Tibial nerve (tissue), 4 donors: ENCODE data around the gene SIMC1. TPM values are rescaled to one million over a fixed set of nuclear protein-coding genes. Genes with fewer than 3 reads are reported as not detected.

Experiments
- DNase-seq, 2 donors: peaks; one replicate each; pipeline ENCODE4 v3.0.0-alpha.2; 2019; ENCODE audit warnings: low spot score in 2 of 2
- H3K27ac ChIP-seq, 4 donors: fragments of 200-600 bp; sonication (generic) in 3 of 4; one replicate each; pipeline ENCODE4 v1.5.1; 2017 to 2019; ENCODE audit warnings: mild to moderate bottlenecking in 1 of 4
- H3K27me3 ChIP-seq, 2 donors: fragments of 200-600 bp; sonication (generic) in 1 of 2; one replicate each; pipeline versions ENCODE4 v1.5.1 to v1.6.0; 2017 to 2019
- H3K36me3 ChIP-seq, 3 donors: fragments of 200-600 bp; sonication (generic); one replicate each; pipeline ENCODE4 v1.5.1; 2018 to 2019
- H3K4me1 ChIP-seq, 4 donors: fragments of 200-600 bp; sonication (generic) in 3 of 4; one replicate each; pipeline ENCODE4 v1.5.1; 2017 to 2019
- H3K4me3 ChIP-seq, 4 donors: fragments of 200-600 bp; sonication (generic) in 3 of 4; one replicate each; pipeline ENCODE4 v1.5.1; 2017 to 2019; ENCODE audit warnings: mild to moderate bottlenecking in 1 of 4, moderate library complexity in 1 of 4
- H3K9me3 ChIP-seq, 4 donors: fragments of 200-600 bp; sonication (generic) in 3 of 4; one replicate each; pipeline ENCODE4 v1.5.1; 2017 to 2019
- EP300 ChIP-seq, 2 donors: sonication (generic); formaldehyde crosslinking; IDR thresholded peaks; one replicate each; pipeline ENCODE4 v1.6.1; 2017; ENCODE audit warnings: antibody characterized with exemption in 2 of 2, mild to moderate bottlenecking in 1 of 2
- POLR2A ChIP-seq, 2 donors: fragments of 450-650 bp; IDR thresholded peaks; one replicate each; pipeline ENCODE4 v1.6.1; 2017; ENCODE audit warnings: antibody characterized with exemption in 2 of 2, mild to moderate bottlenecking in 2 of 2, moderate library complexity in 2 of 2
- WGBS, 2 donors: methylation state at CpG; one replicate each; pipeline ENCODE4 v1.1.5; 2018; 5-methylcytosine and 5-hydroxymethylcytosine counted together
- total RNA-seq, 4 donors: library from RNA; depleted of rRNA; stranded (reverse); fragments of >200 nt; gene quantifications; one replicate each; pipeline ENCODE4 v1.1.0, GENCODE V29; 2016
- TF ChIP-seq, protein P1 (sequence below), 5 experiments: fragments of 200-600 bp in 3 of 5; fragments of 450-650 bp in 2 of 5; sonication (generic) in 3 of 5; IDR thresholded peaks; one replicate each; pipeline ENCODE4 v1.5.1; 2016 to 2019; ENCODE audit warnings: antibody characterized with exemption in 5 of 5, mild to moderate bottlenecking in 3 of 5, moderate library complexity in 2 of 5

The SIMC1 gene
- total RNA-seq, 4 donors from 2014 or later, result 3.7 to 11.1 (median 8.2) TPM

DNA sequence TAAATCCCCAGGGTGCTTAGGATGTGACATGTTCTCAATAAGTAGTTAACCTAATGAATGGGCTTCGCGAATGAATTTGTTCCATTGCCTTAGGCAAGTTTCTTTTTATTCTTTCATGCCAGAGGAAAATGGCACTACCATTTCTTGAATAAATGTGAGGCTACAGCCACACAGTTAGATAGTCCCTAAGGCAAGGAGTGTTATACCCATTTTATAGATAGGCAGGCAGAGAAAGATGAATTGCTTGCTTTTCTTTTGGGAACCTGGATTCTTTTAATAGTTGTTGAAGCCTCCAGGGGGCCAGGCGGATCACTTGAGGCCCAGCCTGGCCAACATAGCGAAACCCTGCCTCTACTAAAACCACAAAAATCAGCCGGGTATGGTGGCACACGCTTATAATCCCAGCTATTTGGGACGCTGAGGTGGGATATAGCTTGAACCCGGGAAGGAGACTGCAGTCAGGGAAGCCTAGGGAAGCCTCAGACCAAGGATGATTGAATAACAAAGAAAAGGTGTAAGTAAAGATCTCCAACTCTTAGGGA, 149.2 kb downstream of the SIMC1 start:
- 32 to 34% methylated on average over 8 of the region's 8 CpGs for WGBS, 2 donors
- Histone ChIP-seq H3K9me3 (no peaks in the 10 kb centered on the region), H3K36me3 (peaks cover 0 to 66% (median 18%) of the 10 kb centered on the region in 3 donors), H3K4me1 (peaks cover 0 to 35% (median 15%) of the 10 kb centered on the region in 4 donors), H3K4me3 (peak overlapping the region; percentile 73 to 92 (median 76)), H3K27ac (peak overlapping the region in 1 of 4 donors; percentile 95), H3K27me3 (no peaks in the 10 kb centered on the region)
- no peak for DNase-seq
- no peak for TF ChIP-seq EP300 (IDR thresholded peaks at IDR 0.05)
- TF ChIP-seq, protein P1, sequence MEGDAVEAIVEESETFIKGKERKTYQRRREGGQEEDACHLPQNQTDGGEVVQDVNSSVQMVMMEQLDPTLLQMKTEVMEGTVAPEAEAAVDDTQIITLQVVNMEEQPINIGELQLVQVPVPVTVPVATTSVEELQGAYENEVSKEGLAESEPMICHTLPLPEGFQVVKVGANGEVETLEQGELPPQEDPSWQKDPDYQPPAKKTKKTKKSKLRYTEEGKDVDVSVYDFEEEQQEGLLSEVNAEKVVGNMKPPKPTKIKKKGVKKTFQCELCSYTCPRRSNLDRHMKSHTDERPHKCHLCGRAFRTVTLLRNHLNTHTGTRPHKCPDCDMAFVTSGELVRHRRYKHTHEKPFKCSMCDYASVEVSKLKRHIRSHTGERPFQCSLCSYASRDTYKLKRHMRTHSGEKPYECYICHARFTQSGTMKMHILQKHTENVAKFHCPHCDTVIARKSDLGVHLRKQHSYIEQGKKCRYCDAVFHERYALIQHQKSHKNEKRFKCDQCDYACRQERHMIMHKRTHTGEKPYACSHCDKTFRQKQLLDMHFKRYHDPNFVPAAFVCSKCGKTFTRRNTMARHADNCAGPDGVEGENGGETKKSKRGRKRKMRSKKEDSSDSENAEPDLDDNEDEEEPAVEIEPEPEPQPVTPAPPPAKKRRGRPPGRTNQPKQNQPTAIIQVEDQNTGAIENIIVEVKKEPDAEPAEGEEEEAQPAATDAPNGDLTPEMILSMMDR (IDR thresholded peaks at IDR 0.05), result no peak
- no peak for TF ChIP-seq POLR2A (IDR thresholded peaks at IDR 0.05)

DNA sequence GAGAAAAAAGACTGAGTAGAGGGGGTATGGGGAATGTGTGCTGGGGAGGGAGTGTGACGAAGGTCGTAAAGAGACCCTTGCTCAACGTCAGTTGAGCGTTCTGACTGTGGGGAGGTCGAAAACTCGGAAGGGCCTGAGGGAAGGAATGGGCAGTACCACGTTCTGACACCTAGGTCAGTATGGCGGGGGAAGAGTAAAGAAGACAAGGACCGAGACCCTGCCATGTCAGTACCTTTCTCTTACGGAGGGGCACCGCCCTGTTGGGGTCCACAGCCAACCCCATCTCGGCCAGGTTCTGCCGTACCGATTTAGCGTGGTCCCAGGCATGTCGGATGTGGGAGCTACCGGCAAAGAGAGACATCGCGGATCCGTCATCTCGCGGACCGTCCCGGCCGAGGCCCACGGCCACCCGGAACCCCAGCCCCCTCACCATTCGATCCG, 149.8 kb downstream of the SIMC1 start:
- no peak for DNase-seq

DNA sequence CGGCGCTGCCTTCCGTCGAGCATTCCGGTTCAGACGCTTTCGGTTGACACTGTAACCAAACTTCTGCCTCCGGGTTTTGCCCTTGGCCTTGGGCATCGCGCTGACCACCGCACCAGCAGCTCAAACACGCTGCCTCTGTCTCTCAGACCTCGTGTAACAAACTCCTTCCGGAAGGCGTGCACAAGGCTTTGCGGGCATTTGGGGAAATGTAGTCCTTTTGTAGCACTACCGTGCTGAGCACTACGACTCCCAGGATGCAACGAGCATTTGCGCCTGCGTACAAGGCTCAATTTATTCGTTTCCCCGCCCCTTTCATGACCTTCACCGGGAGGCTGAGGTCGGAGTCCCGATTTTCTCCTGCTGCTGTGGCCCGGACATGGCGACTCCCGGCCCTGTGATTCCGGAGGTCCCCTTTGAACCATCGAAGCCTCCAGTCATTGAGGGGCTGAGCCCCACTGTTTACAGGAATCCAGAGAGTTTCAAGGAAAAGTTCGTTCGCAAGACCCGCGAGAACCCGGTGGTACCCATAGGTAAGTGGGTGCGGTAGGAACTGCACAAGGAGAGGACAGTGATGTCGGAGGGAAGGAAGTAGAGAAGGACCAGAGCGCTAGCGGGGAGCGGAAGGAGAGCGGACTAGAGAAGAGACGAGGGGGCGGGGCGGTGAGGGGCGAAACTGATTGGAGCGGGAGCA, 150.4 kb downstream of the SIMC1 start, which contains the start of the genes HIGD2A and NOP16:
Gene HIGD2A (plus strand): TSS at position 308 of the 691 bp plus-strand sequence. CDS start 69 bp downstream, at position 377.
Gene NOP16 (minus strand): TSS at position 155 of the 691 bp plus-strand sequence. CDS start 59 bp downstream, at position 96.
- peaks cover 0 to 35% (median 15%) of the 10 kb centered on the region in 4 donors for H3K4me1 ChIP-seq
- peak; percentile 99 to 100 for DNase-seq
- H3K27me3 ChIP-seq, result no peaks in the 10 kb centered on the region
- peak within 1 kb of the TSS; percentile 71 to 98 (median 96) for H3K27ac ChIP-seq
- no peaks in the 10 kb centered on the region for H3K9me3 ChIP-seq
- peaks cover 0 to 66% (median 12%) of the 10 kb centered on the region in 3 donors for H3K36me3 ChIP-seq
- H3K4me3 ChIP-seq, result peak within 1 kb of the TSS; percentile 73 to 92 (median 76)
- peak; percentile 65 to 94 for TF ChIP-seq EP300 (IDR thresholded peaks at IDR 0.05)
- TF ChIP-seq POLR2A (IDR thresholded peaks at IDR 0.05), result peak; percentile 22 to 47
- TF ChIP-seq, protein P1 (IDR thresholded peaks at IDR 0.05), result peak in 2 of 5 experiments; percentile 59 to 67
- 1% methylated on average over 34 to 43 of the region's 47 CpGs for WGBS, 2 donors

More for the DNA sequence above, 149.8 kb downstream of the SIMC1 start:
- Histone ChIP-seq H3K9me3 (no peaks in the 10 kb centered on the region), H3K4me1 (peaks cover 0 to 35% (median 15%) of the 10 kb centered on the region in 4 donors), H3K27me3 (no peaks in the 10 kb centered on the region), H3K4me3 (peak overlapping the region; percentile 73 to 92 (median 76)), H3K27ac (peak overlapping the region in 3 of 4 donors; percentile 71 to 97 (median 95)), H3K36me3 (peaks cover 0 to 66% (median 18%) of the 10 kb centered on the region in 3 donors)
- TF ChIP-seq POLR2A (IDR thresholded peaks at IDR 0.05), result no peak
- TF ChIP-seq, protein P1 (IDR thresholded peaks at IDR 0.05), result no peak
- TF ChIP-seq EP300 (IDR thresholded peaks at IDR 0.05), result no peak
- WGBS, 2 donors, result 0 to 1% methylated on average over 22 to 28 of the region's 29 CpGs

DNA sequence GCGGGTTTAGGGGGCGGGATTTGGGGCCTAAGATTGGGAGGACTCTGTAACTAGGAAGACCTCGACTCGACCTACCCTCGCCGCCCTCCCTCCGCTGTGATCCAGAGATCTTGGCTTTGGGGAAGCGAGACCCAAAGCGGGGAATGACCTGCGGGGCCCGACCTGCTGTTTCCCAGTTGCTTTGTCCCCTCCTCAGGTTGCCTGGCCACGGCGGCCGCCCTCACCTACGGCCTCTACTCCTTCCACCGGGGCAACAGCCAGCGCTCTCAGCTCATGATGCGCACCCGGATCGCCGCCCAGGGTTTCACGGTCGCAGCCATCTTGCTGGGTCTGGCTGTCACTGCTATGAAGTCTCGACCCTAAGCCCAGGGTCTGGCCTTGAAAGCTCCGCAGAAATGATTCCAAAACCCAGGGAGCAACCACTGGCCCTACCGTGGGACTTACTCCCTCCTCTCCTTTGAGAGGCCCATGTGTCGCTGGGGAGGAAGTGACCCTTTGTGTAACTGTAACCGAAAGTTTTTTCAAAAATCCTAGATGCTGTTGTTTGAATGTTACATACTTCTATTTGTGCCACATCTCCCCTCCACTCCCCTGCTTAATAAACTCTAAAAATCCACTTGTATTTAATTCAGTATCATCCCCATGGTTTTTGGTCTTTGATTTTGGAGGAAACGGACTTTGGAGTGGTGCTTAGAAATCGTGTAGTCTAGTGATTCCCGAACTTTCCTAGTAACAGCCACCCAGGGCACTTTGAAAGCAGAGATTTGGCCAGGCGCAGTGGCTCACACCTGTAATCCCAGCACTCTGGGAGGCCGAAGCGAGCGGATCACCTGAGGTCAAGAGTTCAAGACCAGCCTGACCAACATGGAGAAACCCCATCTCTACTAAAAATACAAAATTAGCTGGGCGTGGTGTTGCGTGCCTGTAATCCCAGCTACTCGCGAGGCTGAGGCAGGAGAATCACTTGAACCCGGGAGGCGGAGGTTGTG, 151.2 kb downstream of the SIMC1 start:
- DNase-seq, result no peak
- Histone ChIP-seq H3K27ac (peak overlapping the region; percentile 71 to 98 (median 96)), H3K4me1 (peaks cover 0 to 35% (median 15%) of the 10 kb centered on the region in 4 donors), H3K9me3 (no peaks in the 10 kb centered on the region), H3K36me3 (peaks cover 0 to 66% (median 3%) of the 10 kb centered on the region in 3 donors), H3K27me3 (no peaks in the 10 kb centered on the region), H3K4me3 (peak overlapping the region; percentile 73 to 92 (median 76))
- 27 to 29% methylated on average over 40 to 41 of the region's 41 CpGs for WGBS, 2 donors
- TF ChIP-seq, protein P1 (IDR thresholded peaks at IDR 0.05), result no peak
- TF ChIP-seq POLR2A (IDR thresholded peaks at IDR 0.05) (peak; percentile 66 to 74), EP300 (IDR thresholded peaks at IDR 0.05) (peak in 1 of 2 donors; percentile 65)
